GM19395 (cell line): Measurements from ENCODE around the gene GPR87.

Experiments
- ATAC-seq: cut with Tn5 transposase; IDR thresholded peaks from one replicate; pipeline ENCODE4 v1.9.1; 2021; ENCODE audit warnings: mild to moderate bottlenecking, moderate library complexity; ENCODE audit not compliant: unreplicated experiment

The GPR87 gene

GRCh38 chr3:151316267-151316991 is at the start of gene GPR87:
GPR87 (minus strand) TSS chr3:151316820; CDS start chr3:151300100, 16,720 bp downstream.
- no peak for ATAC-seq

- no peak for ATAC-seq
Observed at GRCh38 chr3:151362751-151363174, 46.1 kb upstream of the GPR87 start.

- ATAC-seq, result no peak
Observed at GRCh38 chr3:151357463-151357850, 40.8 kb upstream of the GPR87 start.

GRCh38 chr3:151356794-151357462 is 40.3 kb upstream of the GPR87 start:
- ATAC-seq, result no peak

- ATAC-seq, result peak; percentile 29
Observed at GRCh38 chr3:151351648-151352047, 35.0 kb upstream of the GPR87 start.

- peak; percentile 94 for ATAC-seq
Observed at GRCh38 chr3:151351219-151351618, 34.6 kb upstream of the GPR87 start.

- ATAC-seq, result no peak
Observed at GRCh38 chr3:151350656-151351055, 34.0 kb upstream of the GPR87 start.

- ATAC-seq, result no peak
Observed at GRCh38 chr3:151347432-151347831, 30.8 kb upstream of the GPR87 start.

GRCh38 chr3:151346292-151346691 is 29.7 kb upstream of the GPR87 start:
- no peak for ATAC-seq

GRCh38 chr3:151345859-151346258 is 29.2 kb upstream of the GPR87 start:
- ATAC-seq, result no peak

GRCh38 chr3:151331696-151332095 is 15.1 kb upstream of the GPR87 start:
- no peak for ATAC-seq

GRCh38 chr3:151330899-151331298 is 14.3 kb upstream of the GPR87 start:
- no peak for ATAC-seq

- ATAC-seq, result no peak
Observed at GRCh38 chr3:151330379-151330778, 13.8 kb upstream of the GPR87 start.

- no peak for ATAC-seq
Observed at GRCh38 chr3:151329363-151329762, 12.7 kb upstream of the GPR87 start, which contains the start of gene P2RY13. P2RY13 (minus strand) TSS chr3:151329549; CDS start chr3:151329528, 21 bp downstream.

- ATAC-seq, result no peak
Observed at GRCh38 chr3:151328298-151328995, 11.8 kb upstream of the GPR87 start.

- ATAC-seq, result no peak
Observed at GRCh38 chr3:151327571-151328198, 11.1 kb upstream of the GPR87 start.

- ATAC-seq, result no peak
Observed at GRCh38 chr3:151322511-151322910, 5.9 kb upstream of the GPR87 start.

GRCh38 chr3:151321526-151321925 is 4.9 kb upstream of the GPR87 start:
- ATAC-seq, result no peak

- no peak for ATAC-seq
Observed at GRCh38 chr3:151320131-151320530, 3.5 kb upstream of the GPR87 start.

- no peak for ATAC-seq
Observed at GRCh38 chr3:151319628-151320027, 3.0 kb upstream of the GPR87 start.

GRCh38 chr3:151318991-151319390 is 2.4 kb upstream of the GPR87 start:
- ATAC-seq, result no peak
